ENCODE measurements around the gene SPATA9.

Gene SPATA9

GRCh38 chr5:95682891-95683290, at the start of gene SPATA9:
TSS of gene SPATA9 (minus strand) at chr5:95682991. CDS start at chr5:95682854, 137 bp downstream.
- no peak for DNase-seq

GRCh38 chr5:95731571-95732554, 49.1 kb upstream of the SPATA9 start:
- peak; percentile 13 for DNase-seq

GRCh38 chr5:95730730-95731570, 48.2 kb upstream of the SPATA9 start, which contains the start of gene RHOBTB3:
TSS of gene RHOBTB3 (plus strand) at chr5:95731336. CDS start at chr5:95731683, 347 bp downstream.
- DNase-seq = peak; percentile 13

- no peak for DNase-seq
Measured at GRCh38 chr5:95730011-95730700, 47.4 kb upstream of the SPATA9 start.

GRCh38 chr5:95729115-95730010, 46.6 kb upstream of the SPATA9 start:
- DNase-seq = no peak

- DNase-seq = no peak
Measured at GRCh38 chr5:95728494-95729114, 45.8 kb upstream of the SPATA9 start.

GRCh38 chr5:95727764-95728191, 45.0 kb upstream of the SPATA9 start:
- no peak for DNase-seq

GRCh38 chr5:95726811-95727763, 44.3 kb upstream of the SPATA9 start:
- no peak for DNase-seq

GRCh38 chr5:95725937-95726810, 43.4 kb upstream of the SPATA9 start:
- DNase-seq = no peak

- no peak for DNase-seq
Measured at GRCh38 chr5:95725071-95725820, 42.5 kb upstream of the SPATA9 start.

GRCh38 chr5:95723632-95724369, 41.0 kb upstream of the SPATA9 start:
- DNase-seq = no peak

- no peak for DNase-seq
Measured at GRCh38 chr5:95721582-95722295, 38.9 kb upstream of the SPATA9 start.

- DNase-seq = no peak
Measured at GRCh38 chr5:95720094-95720786, 37.4 kb upstream of the SPATA9 start.

GRCh38 chr5:95718738-95719137, 35.9 kb upstream of the SPATA9 start:
- no peak for DNase-seq

GRCh38 chr5:95718203-95718602, 35.4 kb upstream of the SPATA9 start:
- no peak for DNase-seq

- DNase-seq = no peak
Measured at GRCh38 chr5:95717439-95717838, 34.6 kb upstream of the SPATA9 start.
